Ishikawa (cell line): ENCODE measurements around the gene TPP1.

ENCODE experiments used
- CEBPB ChIP-seq: IDR thresholded peaks from 2 replicates; pipeline ENCODE4 v1.6.1; 2012
- CREB1 ChIP-seq: IDR thresholded peaks from 2 replicates; pipeline ENCODE4 v1.6.1; 2012; ENCODE audit warnings: low read depth
- EGR1 ChIP-seq: IDR thresholded peaks from 2 replicates; pipeline ENCODE4 v1.6.1; 2012
- EP300 ChIP-seq: IDR thresholded peaks from 2 replicates; pipeline ENCODE4 v1.6.1; 2012; ENCODE audit warnings: borderline replicate concordance
- FOXM1 ChIP-seq: IDR thresholded peaks from 2 replicates; pipeline ENCODE4 v1.6.1; 2012; ENCODE audit warnings: low read depth, borderline replicate concordance
- MAX ChIP-seq: IDR thresholded peaks from 2 replicates; pipeline ENCODE4 v1.6.1; 2012
- NFIC ChIP-seq: IDR thresholded peaks from 2 replicates; pipeline ENCODE4 v1.6.1; 2012
- RAD21 ChIP-seq: IDR thresholded peaks from 2 replicates; pipeline ENCODE4 v1.6.1; 2012; ENCODE audit warnings: low read depth
- REST ChIP-seq: IDR thresholded peaks from 2 replicates; pipeline ENCODE4 v1.6.1; 2012; ENCODE audit warnings: low read depth, mild to moderate bottlenecking
- TAF1 ChIP-seq: IDR thresholded peaks from 2 replicates; pipeline ENCODE4 v1.6.1; 2012; ENCODE audit warnings: low read depth, mild to moderate bottlenecking
- TCF12 ChIP-seq: IDR thresholded peaks from 2 replicates; pipeline ENCODE4 v1.6.1; 2012; ENCODE audit warnings: low read depth
- TEAD4 ChIP-seq: IDR thresholded peaks from 2 replicates; pipeline ENCODE4 v1.6.1; 2012
- USF1 ChIP-seq: IDR thresholded peaks from 2 replicates; pipeline ENCODE4 v1.6.1; 2012
- YY1 ChIP-seq: IDR thresholded peaks from 2 replicates; pipeline ENCODE4 v1.6.1; 2012; ENCODE audit warnings: low read depth
- ZBTB7A ChIP-seq: IDR thresholded peaks from 2 replicates; pipeline ENCODE4 v1.6.1; 2012; ENCODE audit warnings: low read depth

Gene TPP1

GRCh38 chr11:6620636-6621035, 1.4 kb upstream of the TPP1 start:
- TF ChIP-seq FOXM1, result no peak
- TF ChIP-seq MAX, result no peak
- no peak for TF ChIP-seq REST
- no peak for TF ChIP-seq CEBPB

- TF ChIP-seq MAX (no peak), TCF12 (no peak)
Observed at GRCh38 chr11:6618117-6619003, 862 bp downstream of the TPP1 start.

GRCh38 chr11:6617315-6617781, 1.9 kb downstream of the TPP1 start:
- TF ChIP-seq YY1 (no peak), EP300 (no peak), MAX (no peak), REST (no peak), TAF1 (no peak), ZBTB7A (no peak), EGR1 (no peak), USF1 (no peak), TEAD4 (no peak), TCF12 (no peak), NFIC (no peak), CEBPB (no peak), CREB1 (no peak), RAD21 (no peak), FOXM1 (no peak)

- TF ChIP-seq CEBPB, result no peak
- no peak for TF ChIP-seq TCF12
- no peak for TF ChIP-seq RAD21
- TF ChIP-seq YY1, result no peak
- TF ChIP-seq FOXM1, result no peak
- no peak for TF ChIP-seq REST
- TF ChIP-seq USF1, result no peak
- TF ChIP-seq TAF1, result no peak
- no peak for TF ChIP-seq EGR1
- TF ChIP-seq MAX, result no peak
- TF ChIP-seq CREB1, result no peak
- TF ChIP-seq EP300, result no peak
- no peak for TF ChIP-seq TEAD4
- TF ChIP-seq NFIC, result no peak
- no peak for TF ChIP-seq ZBTB7A
Observed at GRCh38 chr11:6616596-6617250, 2.5 kb downstream of the TPP1 start.
